Osteocyte (in vitro differentiated cells): Measurements from ENCODE around the gene YJEFN3. TPM values are rescaled to one million over a fixed set of nuclear protein-coding genes. Genes with fewer than 3 reads are reported as not detected.

Experiments used
- DNase-seq: peaks from one replicate; pipeline ENCODE4 v3.0.0; 2021; ENCODE audit warnings: mixed read lengths; ENCODE audit not compliant: unreplicated experiment; ENCODE audit errors: extremely low spot score
- H3K27ac Mint-ChIP-seq: one replicate; pipeline ENCODE4 v1.8.0; 2021; ENCODE audit warnings: mild to moderate bottlenecking, mixed read lengths; ENCODE audit not compliant: unreplicated experiment
- H3K27me3 Mint-ChIP-seq: one replicate; pipeline ENCODE4 v1.8.0; 2021; ENCODE audit warnings: mixed read lengths; ENCODE audit not compliant: unreplicated experiment
- H3K36me3 Mint-ChIP-seq: one replicate; pipeline ENCODE4 v1.8.0; 2021; ENCODE audit warnings: mixed read lengths; ENCODE audit not compliant: unreplicated experiment
- H3K4me1 Mint-ChIP-seq: one replicate; pipeline ENCODE4 v1.8.0; 2021; ENCODE audit warnings: mixed read lengths; ENCODE audit not compliant: unreplicated experiment
- H3K4me3 Mint-ChIP-seq: one replicate; pipeline ENCODE4 v1.8.0; 2021; ENCODE audit warnings: mild to moderate bottlenecking, moderate library complexity, mixed read lengths; ENCODE audit not compliant: unreplicated experiment
- H3K9me3 Mint-ChIP-seq: one replicate; pipeline ENCODE4 v1.8.0; 2021; ENCODE audit warnings: mixed read lengths; ENCODE audit not compliant: unreplicated experiment
- total RNA-seq: library from RNA; stranded (reverse); gene quantifications from 2 replicates; pipeline ENCODE4 v1.2.1, GENCODE V29; 2021
- TF ChIP-seq, protein P1 (sequence below): fragments of 200-600 bp; sonication (generic); IDR thresholded peaks from 2 replicates; pipeline ENCODE4 v1.5.0; 2021; ENCODE audit warnings: antibody characterized with exemption, mild to moderate bottlenecking, moderate library complexity

YJEFN3 gene
- total RNA-seq, 1 donor from 2014 or later, result 6.1 TPM

GRCh38 chr19:19517235-19517619, 11.5 kb upstream of the YJEFN3 start:
- Mint-ChIP-seq H3K9me3 (no peaks in the 10 kb centered on the region), H3K4me3 (peak overlapping the region; percentile 88), H3K4me1 (peaks cover 20% of the 10 kb centered on the region), H3K36me3 (peaks cover 11% of the 10 kb centered on the region), H3K27me3 (no peaks in the 10 kb centered on the region), H3K27ac (no peak overlapping the region)
- TF ChIP-seq, protein P1, sequence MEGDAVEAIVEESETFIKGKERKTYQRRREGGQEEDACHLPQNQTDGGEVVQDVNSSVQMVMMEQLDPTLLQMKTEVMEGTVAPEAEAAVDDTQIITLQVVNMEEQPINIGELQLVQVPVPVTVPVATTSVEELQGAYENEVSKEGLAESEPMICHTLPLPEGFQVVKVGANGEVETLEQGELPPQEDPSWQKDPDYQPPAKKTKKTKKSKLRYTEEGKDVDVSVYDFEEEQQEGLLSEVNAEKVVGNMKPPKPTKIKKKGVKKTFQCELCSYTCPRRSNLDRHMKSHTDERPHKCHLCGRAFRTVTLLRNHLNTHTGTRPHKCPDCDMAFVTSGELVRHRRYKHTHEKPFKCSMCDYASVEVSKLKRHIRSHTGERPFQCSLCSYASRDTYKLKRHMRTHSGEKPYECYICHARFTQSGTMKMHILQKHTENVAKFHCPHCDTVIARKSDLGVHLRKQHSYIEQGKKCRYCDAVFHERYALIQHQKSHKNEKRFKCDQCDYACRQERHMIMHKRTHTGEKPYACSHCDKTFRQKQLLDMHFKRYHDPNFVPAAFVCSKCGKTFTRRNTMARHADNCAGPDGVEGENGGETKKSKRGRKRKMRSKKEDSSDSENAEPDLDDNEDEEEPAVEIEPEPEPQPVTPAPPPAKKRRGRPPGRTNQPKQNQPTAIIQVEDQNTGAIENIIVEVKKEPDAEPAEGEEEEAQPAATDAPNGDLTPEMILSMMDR, result no peak
- DNase-seq, result no peak

DNA sequence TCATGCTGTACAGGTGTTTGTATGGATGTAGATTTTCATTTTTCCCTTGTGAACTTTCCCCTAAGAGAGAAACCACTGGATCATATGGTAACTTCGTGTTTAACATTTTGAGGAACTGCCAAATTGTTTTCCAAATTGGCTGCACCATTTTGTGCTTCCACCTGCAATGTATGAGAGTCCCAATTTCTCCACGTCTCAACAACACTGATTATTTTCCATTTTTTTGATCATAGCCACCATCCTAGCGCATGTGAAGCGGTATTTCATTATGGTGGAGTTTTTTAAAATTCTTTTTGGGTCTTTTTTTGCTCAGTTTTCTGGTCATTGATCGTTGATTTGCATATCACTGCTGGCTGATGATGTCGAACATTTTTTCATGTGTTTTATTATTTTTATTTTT, 7.7 kb upstream of the YJEFN3 start:
- TF ChIP-seq, protein P1, result no peak
- H3K36me3 Mint-ChIP-seq, result peaks cover 11% of the 10 kb centered on the region
- DNase-seq, result no peak

DNA sequence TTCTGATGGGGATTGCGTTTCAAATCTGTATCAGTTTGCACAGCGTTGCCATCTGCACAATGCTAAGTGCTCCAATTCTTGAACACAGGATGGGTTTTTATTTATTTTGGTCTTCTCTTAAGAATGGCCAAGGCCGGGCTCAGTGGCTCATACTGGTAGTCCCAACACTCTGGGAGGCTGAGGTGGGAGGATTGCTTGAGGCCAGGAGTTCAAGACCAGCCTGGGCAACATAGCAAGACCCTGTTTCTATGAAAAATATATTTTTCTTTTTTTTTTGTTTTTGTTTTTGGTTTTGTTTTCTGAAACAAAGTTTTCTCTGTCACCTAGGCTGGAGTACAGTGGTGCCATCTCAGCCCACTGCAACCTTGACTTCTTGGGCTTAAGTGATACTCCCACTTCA, 5.5 kb upstream of the YJEFN3 start:
- no peaks in the 10 kb centered on the region for H3K9me3 Mint-ChIP-seq
- peaks cover 2% of the 10 kb centered on the region for H3K4me1 Mint-ChIP-seq
- H3K4me3 Mint-ChIP-seq, result no peak overlapping the region
- H3K27ac Mint-ChIP-seq, result no peak overlapping the region
- DNase-seq, result no peak
- H3K27me3 Mint-ChIP-seq, result no peaks in the 10 kb centered on the region
- H3K36me3 Mint-ChIP-seq, result peaks cover 14% of the 10 kb centered on the region
- TF ChIP-seq, protein P1, result no peak

More for the DNA sequence above, 7.7 kb upstream of the YJEFN3 start:
- no peak overlapping the region for H3K27ac Mint-ChIP-seq
- H3K4me1 Mint-ChIP-seq, result peaks cover 15% of the 10 kb centered on the region
- no peak overlapping the region for H3K4me3 Mint-ChIP-seq
- no peaks in the 10 kb centered on the region for H3K27me3 Mint-ChIP-seq
- H3K9me3 Mint-ChIP-seq, result no peaks in the 10 kb centered on the region

DNA sequence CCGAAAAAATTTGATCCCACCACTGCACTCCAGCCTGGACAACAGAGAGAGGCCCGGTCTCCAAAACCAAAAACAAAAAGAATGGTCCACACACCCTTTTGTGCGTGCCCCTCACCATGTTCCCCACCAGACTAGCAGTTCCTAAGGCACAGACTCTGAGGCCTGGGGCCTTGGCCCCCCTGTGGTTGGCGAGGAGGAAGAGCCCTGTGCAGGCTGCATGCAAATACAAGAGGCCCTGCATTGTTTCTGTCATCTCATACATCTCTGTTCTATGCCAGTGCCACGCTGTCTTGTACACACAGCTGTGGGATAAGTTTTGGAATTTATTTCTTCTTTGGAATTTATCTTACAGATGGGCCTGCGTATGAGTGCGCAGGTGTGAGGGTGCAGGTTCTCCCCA, 4.7 kb upstream of the YJEFN3 start:
- no peak overlapping the region for H3K27ac Mint-ChIP-seq
- H3K4me1 Mint-ChIP-seq, result peaks cover 2% of the 10 kb centered on the region
- H3K9me3 Mint-ChIP-seq, result no peaks in the 10 kb centered on the region
- TF ChIP-seq, protein P1, result no peak
- H3K27me3 Mint-ChIP-seq, result no peaks in the 10 kb centered on the region
- H3K4me3 Mint-ChIP-seq, result no peak overlapping the region
- peaks cover 14% of the 10 kb centered on the region for H3K36me3 Mint-ChIP-seq
- DNase-seq, result no peak

DNA sequence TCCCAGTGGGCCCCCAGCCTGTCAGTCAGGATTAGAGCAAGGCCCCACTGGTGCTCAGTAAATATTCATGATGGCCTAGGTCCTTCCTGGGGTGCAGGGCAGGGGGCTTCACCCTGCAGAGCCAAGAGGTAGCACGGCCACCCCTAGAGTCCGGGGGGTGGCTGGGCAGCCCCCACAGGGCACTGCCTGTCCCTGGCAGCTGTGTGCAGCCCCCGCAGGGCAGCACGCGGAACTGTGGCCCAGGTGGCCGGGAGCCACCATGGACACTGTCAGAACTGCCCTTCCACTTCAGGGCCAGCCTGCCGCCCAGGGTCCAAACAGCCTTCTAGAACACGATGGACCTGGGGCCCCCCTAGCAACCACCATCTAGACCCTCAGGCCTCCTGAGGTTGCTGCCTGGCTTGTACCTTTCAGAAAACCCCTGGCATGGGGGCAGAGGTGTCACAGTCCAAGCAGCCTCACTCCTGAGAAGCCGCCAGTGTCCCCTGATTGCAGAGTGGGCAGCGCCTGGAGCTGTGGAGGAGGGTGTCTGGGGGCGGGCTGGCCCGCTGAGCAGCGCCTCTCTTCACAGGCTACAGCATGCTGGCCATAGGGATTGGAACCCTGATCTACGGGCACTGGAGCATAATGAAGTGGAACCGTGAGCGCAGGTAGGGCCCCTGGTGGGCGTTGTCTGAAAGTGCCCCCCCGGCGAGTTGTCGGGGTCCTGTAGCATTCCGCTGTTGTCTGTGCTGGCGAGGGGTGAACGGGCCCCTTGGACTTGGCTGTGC, 2.9 kb upstream of the YJEFN3 start:
- no peak for DNase-seq
- TF ChIP-seq, protein P1, result no peak
- H3K27ac Mint-ChIP-seq, result no peak overlapping the region
- no peaks in the 10 kb centered on the region for H3K9me3 Mint-ChIP-seq
- peaks cover 15% of the 10 kb centered on the region for H3K4me1 Mint-ChIP-seq
- H3K36me3 Mint-ChIP-seq, result peaks cover 6% of the 10 kb centered on the region
- H3K27me3 Mint-ChIP-seq, result no peaks in the 10 kb centered on the region
- no peak overlapping the region for H3K4me3 Mint-ChIP-seq
